ENCODE data around the gene TSNAXIP1. TPM values are rescaled to one million over a fixed set of nuclear protein-coding genes. Genes with fewer than 3 reads are reported as not detected.

The TSNAXIP1 gene
- total and polyA plus RNA-seq, 2 experiments from 2014 or later: 0.97 to 2.4 TPM

DNA sequence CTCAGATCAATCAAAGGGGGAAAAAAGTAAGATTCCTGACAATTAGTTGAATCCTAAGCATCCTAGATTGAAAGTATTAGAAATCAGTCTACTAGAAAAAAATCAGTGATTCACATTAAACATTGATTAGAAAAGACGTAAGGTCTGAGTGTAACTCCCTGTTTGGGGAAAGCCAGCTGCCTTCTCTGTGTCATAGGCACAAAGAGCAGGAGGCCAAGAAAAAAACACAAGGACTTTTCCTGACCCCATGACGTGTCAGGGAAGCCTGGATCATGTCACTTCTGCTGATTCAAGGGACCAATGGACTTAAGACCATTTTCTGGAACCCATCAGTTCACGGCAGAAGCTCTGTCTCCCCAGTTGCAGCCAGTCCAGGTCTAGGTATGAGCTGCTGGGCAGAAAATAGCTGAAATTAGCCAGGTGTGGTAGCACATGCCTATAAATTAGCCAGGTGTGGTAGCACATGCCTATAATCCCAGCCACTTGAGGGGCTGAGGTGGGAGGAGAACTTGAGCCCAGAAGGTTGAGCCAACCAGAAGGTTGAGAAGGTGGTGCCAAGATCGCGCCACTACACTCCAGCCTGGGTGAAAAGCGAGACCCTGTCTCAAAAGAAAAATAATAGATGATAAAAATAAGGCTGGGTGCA is 36.2 kb upstream of the TSNAXIP1 start:
- 0 out of 2 replicates have a peak, but pooled peaks cover 4% of the 10 kb centered on the region for H3K36me3 ChIP-seq (ENCODE audit: insufficient read depth)
- no peak overlapping the region for H3K4me2 ChIP-seq
- H2AFZ ChIP-seq: no peak overlapping the region
- H3K4me3 Mint-ChIP-seq: no peak overlapping the region
- peaks cover 2% of the 10 kb centered on the region; the same call in 2 of the 3 replicates for H3K4me1 Mint-ChIP-seq
- no peaks in the 10 kb centered on the region for H3F3A ChIP-seq (replicated peaks; ENCODE audit: low read depth)
- no peak overlapping the region for H3K27ac ChIP-seq (ENCODE audit: low read depth)
- ATAC-seq: no peak
- no peak overlapping the region for H3K27ac Mint-ChIP-seq
- peaks cover 5% of the 10 kb centered on the region for H4K20me1 ChIP-seq (replicated peaks; ENCODE audit: insufficient read depth)
- TF ChIP-seq ZNF114 (CRISPR knock-in tag; IDR thresholded peaks at IDR 0.05) (no peak), EZH2phosphoT487 (IDR thresholded peaks at IDR 0.05; ENCODE audit: unreplicated experiment) (no peak), JUNB (IDR thresholded peaks at IDR 0.05; ENCODE audit: unreplicated experiment) (no peak), ZNF331 (CRISPR knock-in tag; IDR thresholded peaks at IDR 0.05; ENCODE audit: low read depth) (no peak), NANOG (IDR thresholded peaks at IDR 0.05; ENCODE audit: borderline replicate concordance) (no peak), STAT1 (IDR thresholded peaks at IDR 0.05; ENCODE audit: unreplicated experiment) (no peak), POLR2AphosphoS5 (IDR thresholded peaks at IDR 0.05; ENCODE audit: low read depth) (no peak), CREB1 (CRISPR knock-in tag; IDR thresholded peaks at IDR 0.05; ENCODE audit: low read depth) (no peak), EZH2 (IDR thresholded peaks at IDR 0.05; ENCODE audit: low read depth, unreplicated experiment) (no peak)
- TF ChIP-seq, protein P1, sequence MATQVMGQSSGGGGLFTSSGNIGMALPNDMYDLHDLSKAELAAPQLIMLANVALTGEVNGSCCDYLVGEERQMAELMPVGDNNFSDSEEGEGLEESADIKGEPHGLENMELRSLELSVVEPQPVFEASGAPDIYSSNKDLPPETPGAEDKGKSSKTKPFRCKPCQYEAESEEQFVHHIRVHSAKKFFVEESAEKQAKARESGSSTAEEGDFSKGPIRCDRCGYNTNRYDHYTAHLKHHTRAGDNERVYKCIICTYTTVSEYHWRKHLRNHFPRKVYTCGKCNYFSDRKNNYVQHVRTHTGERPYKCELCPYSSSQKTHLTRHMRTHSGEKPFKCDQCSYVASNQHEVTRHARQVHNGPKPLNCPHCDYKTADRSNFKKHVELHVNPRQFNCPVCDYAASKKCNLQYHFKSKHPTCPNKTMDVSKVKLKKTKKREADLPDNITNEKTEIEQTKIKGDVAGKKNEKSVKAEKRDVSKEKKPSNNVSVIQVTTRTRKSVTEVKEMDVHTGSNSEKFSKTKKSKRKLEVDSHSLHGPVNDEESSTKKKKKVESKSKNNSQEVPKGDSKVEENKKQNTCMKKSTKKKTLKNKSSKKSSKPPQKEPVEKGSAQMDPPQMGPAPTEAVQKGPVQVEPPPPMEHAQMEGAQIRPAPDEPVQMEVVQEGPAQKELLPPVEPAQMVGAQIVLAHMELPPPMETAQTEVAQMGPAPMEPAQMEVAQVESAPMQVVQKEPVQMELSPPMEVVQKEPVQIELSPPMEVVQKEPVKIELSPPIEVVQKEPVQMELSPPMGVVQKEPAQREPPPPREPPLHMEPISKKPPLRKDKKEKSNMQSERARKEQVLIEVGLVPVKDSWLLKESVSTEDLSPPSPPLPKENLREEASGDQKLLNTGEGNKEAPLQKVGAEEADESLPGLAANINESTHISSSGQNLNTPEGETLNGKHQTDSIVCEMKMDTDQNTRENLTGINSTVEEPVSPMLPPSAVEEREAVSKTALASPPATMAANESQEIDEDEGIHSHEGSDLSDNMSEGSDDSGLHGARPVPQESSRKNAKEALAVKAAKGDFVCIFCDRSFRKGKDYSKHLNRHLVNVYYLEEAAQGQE (IDR thresholded peaks at IDR 0.05; ENCODE audit: unreplicated experiment): no peak
- TF ChIP-seq, protein P2, sequence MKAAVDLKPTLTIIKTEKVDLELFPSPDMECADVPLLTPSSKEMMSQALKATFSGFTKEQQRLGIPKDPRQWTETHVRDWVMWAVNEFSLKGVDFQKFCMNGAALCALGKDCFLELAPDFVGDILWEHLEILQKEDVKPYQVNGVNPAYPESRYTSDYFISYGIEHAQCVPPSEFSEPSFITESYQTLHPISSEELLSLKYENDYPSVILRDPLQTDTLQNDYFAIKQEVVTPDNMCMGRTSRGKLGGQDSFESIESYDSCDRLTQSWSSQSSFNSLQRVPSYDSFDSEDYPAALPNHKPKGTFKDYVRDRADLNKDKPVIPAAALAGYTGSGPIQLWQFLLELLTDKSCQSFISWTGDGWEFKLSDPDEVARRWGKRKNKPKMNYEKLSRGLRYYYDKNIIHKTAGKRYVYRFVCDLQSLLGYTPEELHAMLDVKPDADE (IDR thresholded peaks at IDR 0.05): no peak
- TF ChIP-seq, protein P3, sequence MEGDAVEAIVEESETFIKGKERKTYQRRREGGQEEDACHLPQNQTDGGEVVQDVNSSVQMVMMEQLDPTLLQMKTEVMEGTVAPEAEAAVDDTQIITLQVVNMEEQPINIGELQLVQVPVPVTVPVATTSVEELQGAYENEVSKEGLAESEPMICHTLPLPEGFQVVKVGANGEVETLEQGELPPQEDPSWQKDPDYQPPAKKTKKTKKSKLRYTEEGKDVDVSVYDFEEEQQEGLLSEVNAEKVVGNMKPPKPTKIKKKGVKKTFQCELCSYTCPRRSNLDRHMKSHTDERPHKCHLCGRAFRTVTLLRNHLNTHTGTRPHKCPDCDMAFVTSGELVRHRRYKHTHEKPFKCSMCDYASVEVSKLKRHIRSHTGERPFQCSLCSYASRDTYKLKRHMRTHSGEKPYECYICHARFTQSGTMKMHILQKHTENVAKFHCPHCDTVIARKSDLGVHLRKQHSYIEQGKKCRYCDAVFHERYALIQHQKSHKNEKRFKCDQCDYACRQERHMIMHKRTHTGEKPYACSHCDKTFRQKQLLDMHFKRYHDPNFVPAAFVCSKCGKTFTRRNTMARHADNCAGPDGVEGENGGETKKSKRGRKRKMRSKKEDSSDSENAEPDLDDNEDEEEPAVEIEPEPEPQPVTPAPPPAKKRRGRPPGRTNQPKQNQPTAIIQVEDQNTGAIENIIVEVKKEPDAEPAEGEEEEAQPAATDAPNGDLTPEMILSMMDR (conservative IDR thresholded peaks at IDR 0.05; ENCODE audit: low read depth in 2 of 2): no peak
- TF ChIP-seq, protein P4, sequence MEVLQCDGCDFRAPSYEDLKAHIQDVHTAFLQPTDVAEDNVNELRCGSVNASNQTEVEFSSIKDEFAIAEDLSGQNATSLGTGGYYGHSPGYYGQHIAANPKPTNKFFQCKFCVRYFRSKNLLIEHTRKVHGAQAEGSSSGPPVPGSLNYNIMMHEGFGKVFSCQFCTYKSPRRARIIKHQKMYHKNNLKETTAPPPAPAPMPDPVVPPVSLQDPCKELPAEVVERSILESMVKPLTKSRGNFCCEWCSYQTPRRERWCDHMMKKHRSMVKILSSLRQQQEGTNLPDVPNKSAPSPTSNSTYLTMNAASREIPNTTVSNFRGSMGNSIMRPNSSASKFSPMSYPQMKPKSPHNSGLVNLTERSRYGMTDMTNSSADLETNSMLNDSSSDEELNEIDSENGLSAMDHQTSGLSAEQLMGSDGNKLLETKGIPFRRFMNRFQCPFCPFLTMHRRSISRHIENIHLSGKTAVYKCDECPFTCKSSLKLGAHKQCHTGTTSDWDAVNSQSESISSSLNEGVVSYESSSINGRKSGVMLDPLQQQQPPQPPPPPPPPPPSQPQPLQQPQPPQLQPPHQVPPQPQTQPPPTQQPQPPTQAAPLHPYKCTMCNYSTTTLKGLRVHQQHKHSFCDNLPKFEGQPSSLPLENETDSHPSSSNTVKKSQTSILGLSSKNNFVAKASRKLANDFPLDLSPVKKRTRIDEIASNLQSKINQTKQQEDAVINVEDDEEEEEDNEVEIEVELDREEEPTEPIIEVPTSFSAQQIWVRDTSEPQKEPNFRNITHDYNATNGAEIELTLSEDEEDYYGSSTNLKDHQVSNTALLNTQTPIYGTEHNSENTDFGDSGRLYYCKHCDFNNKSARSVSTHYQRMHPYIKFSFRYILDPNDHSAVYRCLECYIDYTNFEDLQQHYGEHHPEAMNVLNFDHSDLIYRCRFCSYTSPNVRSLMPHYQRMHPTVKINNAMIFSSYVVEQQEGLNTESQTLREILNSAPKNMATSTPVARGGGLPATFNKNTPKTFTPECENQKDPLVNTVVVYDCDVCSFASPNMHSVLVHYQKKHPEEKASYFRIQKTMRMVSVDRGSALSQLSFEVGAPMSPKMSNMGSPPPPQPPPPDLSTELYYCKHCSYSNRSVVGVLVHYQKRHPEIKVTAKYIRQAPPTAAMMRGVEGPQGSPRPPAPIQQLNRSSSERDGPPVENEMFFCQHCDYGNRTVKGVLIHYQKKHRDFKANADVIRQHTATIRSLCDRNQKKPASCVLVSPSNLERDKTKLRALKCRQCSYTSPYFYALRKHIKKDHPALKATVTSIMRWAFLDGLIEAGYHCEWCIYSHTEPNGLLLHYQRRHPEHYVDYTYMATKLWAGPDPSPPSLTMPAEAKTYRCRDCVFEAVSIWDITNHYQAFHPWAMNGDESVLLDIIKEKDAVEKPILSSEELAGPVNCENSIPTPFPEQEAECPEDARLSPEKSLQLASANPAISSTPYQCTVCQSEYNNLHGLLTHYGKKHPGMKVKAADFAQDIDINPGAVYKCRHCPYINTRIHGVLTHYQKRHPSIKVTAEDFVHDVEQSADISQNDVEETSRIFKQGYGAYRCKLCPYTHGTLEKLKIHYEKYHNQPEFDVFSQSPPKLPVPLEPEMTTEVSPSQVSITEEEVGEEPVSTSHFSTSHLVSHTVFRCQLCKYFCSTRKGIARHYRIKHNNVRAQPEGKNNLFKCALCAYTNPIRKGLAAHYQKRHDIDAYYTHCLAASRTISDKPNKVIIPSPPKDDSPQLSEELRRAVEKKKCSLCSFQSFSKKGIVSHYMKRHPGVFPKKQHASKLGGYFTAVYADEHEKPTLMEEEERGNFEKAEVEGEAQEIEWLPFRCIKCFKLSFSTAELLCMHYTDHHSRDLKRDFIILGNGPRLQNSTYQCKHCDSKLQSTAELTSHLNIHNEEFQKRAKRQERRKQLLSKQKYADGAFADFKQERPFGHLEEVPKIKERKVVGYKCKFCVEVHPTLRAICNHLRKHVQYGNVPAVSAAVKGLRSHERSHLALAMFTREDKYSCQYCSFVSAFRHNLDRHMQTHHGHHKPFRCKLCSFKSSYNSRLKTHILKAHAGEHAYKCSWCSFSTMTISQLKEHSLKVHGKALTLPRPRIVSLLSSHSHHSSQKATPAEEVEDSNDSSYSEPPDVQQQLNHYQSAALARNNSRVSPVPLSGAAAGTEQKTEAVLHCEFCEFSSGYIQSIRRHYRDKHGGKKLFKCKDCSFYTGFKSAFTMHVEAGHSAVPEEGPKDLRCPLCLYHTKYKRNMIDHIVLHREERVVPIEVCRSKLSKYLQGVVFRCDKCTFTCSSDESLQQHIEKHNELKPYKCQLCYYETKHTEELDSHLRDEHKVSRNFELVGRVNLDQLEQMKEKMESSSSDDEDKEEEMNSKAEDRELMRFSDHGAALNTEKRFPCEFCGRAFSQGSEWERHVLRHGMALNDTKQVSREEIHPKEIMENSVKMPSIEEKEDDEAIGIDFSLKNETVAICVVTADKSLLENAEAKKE (CRISPR knock-in tag; IDR thresholded peaks at IDR 0.05): no peak
- no peak overlapping the region for H3K4me3 ChIP-seq
- peaks cover 3% of the 10 kb centered on the region; the same call in 1 of the 3 replicates for H3K9me3 Mint-ChIP-seq
- DNase-seq (ENCODE audit: low spot score): no peak
- H3K79me2 ChIP-seq (replicated peaks; ENCODE audit: insufficient read depth): no peaks in the 10 kb centered on the region
- peaks cover 5% of the 10 kb centered on the region for H3K27me3 Mint-ChIP-seq (ENCODE audit: insufficient read depth, low read depth, poor library complexity)
- no peaks in the 10 kb centered on the region for H3K9me2 ChIP-seq (ENCODE audit: insufficient read depth)
- no peaks in the 10 kb centered on the region for H3K27me3 ChIP-seq (ENCODE audit: insufficient read depth)
- no peaks in the 10 kb centered on the region for H3K4me1 ChIP-seq (ENCODE audit: insufficient read depth)
- peaks cover 8% of the 10 kb centered on the region for H3K36me3 Mint-ChIP-seq (ENCODE audit: low read depth)

Measured in GM23338 (cell line).